ENCODE data around the gene PARP2.

GRCh38 chr14:20387576-20387975 is 44.1 kb downstream of the PARP2 start:
- no peak for TF ChIP-seq POLR2AphosphoS5 (IDR thresholded peaks at IDR 0.05; ENCODE audit: low read depth, low read length)
- no peak for TF ChIP-seq POLR2A (IDR thresholded peaks at IDR 0.05; ENCODE audit: low read depth, low read length)
